HCT116 (cell line): ENCODE measurements around the gene KRTAP19-3. TPM values are rescaled to one million over a fixed set of nuclear protein-coding genes. Genes with fewer than 3 reads are reported as not detected.

Experiments used
- ATAC-seq: fragments of 200-7000 bp; cut with Tn5 transposase; 2 replicates; pipeline ENCODE4 v1.9.1; 2020; ENCODE audit warnings: mild to moderate bottlenecking, moderate library complexity
- BruUV-seq: library from RNA; stranded (reverse); fragments of 400-500 nt; replicated peaks from 2 replicates; lab custom pipeline; 2021; lab: Mats Ljungman, UMichigan
- CTCF ChIA-PET: fragments of 300-600 bp; sonication (Branson Sonifier 250); formaldehyde crosslinking; loops from one replicate; lab custom pipeline; 2021; ENCODE audit warnings: antibody characterized with exemption; lab: Charles Lee
- POLR2A ChIA-PET: fragments of 300-600, 350-600 bp; sonication (Branson Sonifier 250); formaldehyde crosslinking; loops from one replicate; lab custom pipeline; 2021; ENCODE audit warnings: antibody characterized with exemption; lab: Charles Lee
- RAD21 ChIA-PET, 2 experiments: fragments of 300-600 bp; sonication (Branson Sonifier 250); formaldehyde crosslinking; loops; one replicate each; lab custom pipeline; 2023; ENCODE audit warnings: low total read pairs in 2 of 2; ENCODE audit not compliant: uncharacterized antibody in 2 of 2, unreplicated experiment in 2 of 2, low non-redundant PET in 1 of 2; lab: Charles Lee
- DNase-seq: peaks from one replicate; pipeline ENCODE4 v3.0.0-alpha.2; 2010; ENCODE audit warnings: low read depth, low spot score
- H2AFZ ChIP-seq: fragments of 200-600 bp; shearing (Covaris generic), sonication (generic); 2 replicates; pipeline ENCODE4 v1.6.1; 2017; ENCODE audit warnings: low read depth, mixed run types, mixed read lengths, antibody characterized with exemption, low read length; ENCODE audit not compliant: poor library complexity, severe bottlenecking
- H3K27ac ChIP-seq: 2 replicates; pipeline ENCODE4 v1.5.1; 2012; ENCODE audit warnings: low read depth, low read length
- H3K27me3 ChIP-seq: fragments of 200-600 bp; sonication (generic); 2 replicates; pipeline ENCODE4 v1.6.1; 2016; ENCODE audit warnings: mixed run types, low read length, mixed read lengths; ENCODE audit not compliant: insufficient read depth
- H3K36me3 ChIP-seq, 2 experiments: fragments of 200-500 bp in 1 of 2; fragments of 200-600 bp in 1 of 2; sonication (Bioruptor generic) in 1 of 2; sonication (generic) in 1 of 2; 2 replicates each; pipeline versions ENCODE4 v1.5.1 to v1.6.1; 2014 to 2016; ENCODE audit warnings: low read length in 2 of 2, inconsistent platforms in 1 of 2, mixed read lengths in 1 of 2, mixed run types in 1 of 2; ENCODE audit not compliant: insufficient read depth in 2 of 2, control insufficient read depth in 1 of 2
- H3K4me1 ChIP-seq, 2 experiments: fragments of 200-600 bp in 1 of 2; sonication (generic) in 1 of 2; 2 replicates each; pipeline versions ENCODE4 v1.5.1 to v1.6.1; 2012 to 2017; ENCODE audit warnings: low read length in 2 of 2, inconsistent platforms in 1 of 2, mild to moderate bottlenecking in 1 of 2, mixed read lengths in 1 of 2, mixed run types in 1 of 2, moderate library complexity in 1 of 2; ENCODE audit not compliant: insufficient read depth in 2 of 2, control insufficient read depth in 1 of 2
- H3K4me2 ChIP-seq: fragments of 200-600 bp; sonication (generic); 2 replicates; pipeline ENCODE4 v1.6.1; 2017; ENCODE audit warnings: mixed run types, low read length, mixed read lengths
- H3K4me3 ChIP-seq, 2 experiments: fragments of 200-600 bp in 1 of 2; sonication (generic) in 1 of 2; replicated peaks in 1 of 2; 2 replicates each; pipeline ENCODE4 v1.5.1; 2011 to 2016; ENCODE audit warnings: low read length in 2 of 2, control low read depth in 1 of 2, low read depth in 1 of 2, mild to moderate bottlenecking in 1 of 2, mixed read lengths in 1 of 2, mixed run types in 1 of 2
- H3K79me2 ChIP-seq: fragments of 200-600 bp; sonication (generic); 2 replicates; pipeline ENCODE4 v1.6.1; 2017; ENCODE audit warnings: mild to moderate bottlenecking, mixed run types, low read length, moderate library complexity, mixed read lengths; ENCODE audit not compliant: insufficient read depth
- H3K9ac ChIP-seq: fragments of 200-600 bp; sonication (generic); 2 replicates; pipeline ENCODE4 v1.6.1; 2016; ENCODE audit warnings: low read length, mixed read lengths
- H3K9me2 ChIP-seq: fragments of 200-600 bp; sonication (generic), shearing (Covaris generic); 2 replicates; pipeline ENCODE4 v1.6.1; 2017; ENCODE audit warnings: mixed run types, mild to moderate bottlenecking, moderate library complexity; ENCODE audit not compliant: insufficient read depth
- H3K9me3 ChIP-seq, 2 experiments: fragments of 200-500 bp in 1 of 2; fragments of 200-600 bp in 1 of 2; sonication (Bioruptor generic) in 1 of 2; sonication (generic) in 1 of 2; 2 replicates each; pipeline ENCODE4 v1.6.1; 2014 to 2017; ENCODE audit warnings: low read length in 2 of 2, mixed read lengths in 2 of 2, inconsistent platforms in 1 of 2, low read depth in 1 of 2, mild to moderate bottlenecking in 1 of 2, mixed run types in 1 of 2, moderate library complexity in 1 of 2; ENCODE audit not compliant: control insufficient read depth in 1 of 2, insufficient read depth in 1 of 2
- H4K20me1 ChIP-seq: fragments of 200-600 bp; sonication (generic), shearing (Covaris generic); 2 replicates; pipeline ENCODE4 v1.6.1; 2017; ENCODE audit warnings: mixed run types, mild to moderate bottlenecking, moderate library complexity; ENCODE audit not compliant: insufficient read depth
- CBX3 ChIP-seq: IDR thresholded peaks from 2 replicates; pipeline ENCODE4 v1.6.1; 2012; ENCODE audit warnings: low read depth
- CEBPB ChIP-seq: IDR thresholded peaks from 2 replicates; pipeline ENCODE4 v1.6.1; 2012; ENCODE audit warnings: low read depth
- EGR1 ChIP-seq: IDR thresholded peaks from 2 replicates; pipeline ENCODE4 v1.6.1; 2012; ENCODE audit warnings: low read depth
- EZH2 ChIP-seq: fragments of 200-600 bp; sonication (generic); IDR thresholded peaks from 2 replicates; pipeline ENCODE4 v1.6.1; 2017; ENCODE audit warnings: antibody characterized with exemption, mixed run types
- EZH2phosphoT487 ChIP-seq: fragments of 200-600 bp; IDR thresholded peaks from 2 replicates; pipeline ENCODE4 v1.6.1; 2018; ENCODE audit warnings: antibody characterized with exemption, borderline replicate concordance
- POLR2A ChIP-seq: IDR thresholded peaks from 2 replicates; pipeline ENCODE4 v1.7.0; 2011; ENCODE audit warnings: borderline replicate concordance; ENCODE audit not compliant: insufficient read depth, insufficient read length; ENCODE audit errors: extremely low read depth
- POLR2AphosphoS5 ChIP-seq: IDR thresholded peaks from 2 replicates; pipeline ENCODE4 v1.6.1; 2011; ENCODE audit warnings: mild to moderate bottlenecking, low read depth, low read length, moderate library complexity
- RAD21 ChIP-seq: IDR thresholded peaks from 2 replicates; pipeline ENCODE4 v1.6.1; 2012; ENCODE audit warnings: low read depth, mild to moderate bottlenecking
- YY1 ChIP-seq: IDR thresholded peaks from 2 replicates; pipeline ENCODE4 v1.6.1; 2011; ENCODE audit warnings: low read length, low read depth, moderate library complexity, mild to moderate bottlenecking; ENCODE audit not compliant: insufficient replicate concordance; ENCODE audit errors: extremely low read depth
- ZBTB33 ChIP-seq: IDR thresholded peaks from 2 replicates; pipeline ENCODE4 v1.6.1; 2011; ENCODE audit warnings: mild to moderate bottlenecking, low read length, moderate library complexity; ENCODE audit not compliant: insufficient replicate concordance; ENCODE audit errors: extremely low read depth
- ZFX ChIP-seq: fragments of 450-650 bp; IDR thresholded peaks from 2 replicates; pipeline ENCODE4 v1.6.1; 2017
- intact Hi-C: fragments of 100-400 bp; cut with micrococcal nuclease; formaldehyde crosslinking; loops from 2 replicates; pipeline ENCODE4 v1.10.0; 2022
- total RNA-seq: library from RNA; stranded (reverse); gene quantifications from one replicate; pipeline ENCODE4 v1.2.1, GENCODE V29; 2021; ENCODE audit not compliant: unreplicated experiment
- TF ChIP-seq, protein P1 (sequence below): IDR thresholded peaks from 2 replicates; pipeline ENCODE4 v1.6.1; 2012; ENCODE audit warnings: low read depth

Gene KRTAP19-3
- total RNA-seq, 1 experiment from 2014 or later = not detected

GRCh38 chr21:30479259-30479658, 12.6 kb downstream of the KRTAP19-3 start:
- ChIA-PET POLR2A (no interaction called here), RAD21 (no interaction called here), CTCF (no interaction called here)
- H3K27me3 ChIP-seq = no peaks in the 10 kb centered on the region
- no peak overlapping the region for H3K27ac ChIP-seq
- H3K79me2 ChIP-seq = no peaks in the 10 kb centered on the region
- no peak for TF ChIP-seq EZH2phosphoT487
- no peak for TF ChIP-seq POLR2A
- no peak for TF ChIP-seq ZBTB33
- no peak for TF ChIP-seq RAD21
- TF ChIP-seq EGR1 = no peak
- no peak for TF ChIP-seq YY1
- no peak for TF ChIP-seq ZFX
- no peak for TF ChIP-seq POLR2AphosphoS5
- DNase-seq (no peak), ATAC-seq (no peak)
- intact Hi-C loops = no loop called here
- no peak overlapping the region for H3K9ac ChIP-seq
- BruUV-seq = no TSS peak
- no peak overlapping the region for H3K4me2 ChIP-seq
- peaks cover 0 to 13% of the 10 kb centered on the region in 2 experiments; a peak in 2 of 4 replicates for H3K9me3 ChIP-seq
- H4K20me1 ChIP-seq = no peaks in the 10 kb centered on the region
- no peaks in the 10 kb centered on the region for H3K36me3 ChIP-seq
- no peak overlapping the region for H3K4me3 ChIP-seq
- H3K4me1 ChIP-seq = no peaks in the 10 kb centered on the region
- no peaks in the 10 kb centered on the region for H3K9me2 ChIP-seq
- H2AFZ ChIP-seq = no peak overlapping the region

DNA sequence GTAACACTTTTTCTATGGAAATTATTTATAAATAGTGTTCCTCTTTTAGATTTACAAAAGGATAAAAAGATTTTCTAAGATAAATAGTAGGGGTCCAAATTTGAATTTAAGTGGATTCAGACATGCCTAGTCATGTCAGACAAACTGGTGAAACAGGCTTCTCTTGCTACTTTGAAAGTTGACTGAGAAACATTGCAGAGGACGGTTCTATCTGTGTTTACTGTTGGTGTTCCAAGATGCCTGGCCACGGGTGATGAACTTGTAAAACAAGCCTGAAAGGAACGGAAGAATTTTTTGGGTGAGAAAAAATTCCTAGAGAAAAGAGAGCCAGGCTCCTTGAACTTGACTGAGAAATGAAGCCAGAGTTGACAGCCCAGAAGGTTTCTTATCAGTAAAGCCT, 13.8 kb downstream of the KRTAP19-3 start:
- H3K9me3 ChIP-seq = peaks cover 0 to 21% of the 10 kb centered on the region in 2 experiments; a peak in 2 of 4 replicates
- TF ChIP-seq POLR2AphosphoS5 = no peak
- no peak for TF ChIP-seq CBX3
- TF ChIP-seq RAD21 = no peak
- no peak for TF ChIP-seq CEBPB
- no peak for TF ChIP-seq ZFX
- no peak for TF ChIP-seq EZH2
- TF ChIP-seq ZBTB33 = no peak
- TF ChIP-seq, protein P1, sequence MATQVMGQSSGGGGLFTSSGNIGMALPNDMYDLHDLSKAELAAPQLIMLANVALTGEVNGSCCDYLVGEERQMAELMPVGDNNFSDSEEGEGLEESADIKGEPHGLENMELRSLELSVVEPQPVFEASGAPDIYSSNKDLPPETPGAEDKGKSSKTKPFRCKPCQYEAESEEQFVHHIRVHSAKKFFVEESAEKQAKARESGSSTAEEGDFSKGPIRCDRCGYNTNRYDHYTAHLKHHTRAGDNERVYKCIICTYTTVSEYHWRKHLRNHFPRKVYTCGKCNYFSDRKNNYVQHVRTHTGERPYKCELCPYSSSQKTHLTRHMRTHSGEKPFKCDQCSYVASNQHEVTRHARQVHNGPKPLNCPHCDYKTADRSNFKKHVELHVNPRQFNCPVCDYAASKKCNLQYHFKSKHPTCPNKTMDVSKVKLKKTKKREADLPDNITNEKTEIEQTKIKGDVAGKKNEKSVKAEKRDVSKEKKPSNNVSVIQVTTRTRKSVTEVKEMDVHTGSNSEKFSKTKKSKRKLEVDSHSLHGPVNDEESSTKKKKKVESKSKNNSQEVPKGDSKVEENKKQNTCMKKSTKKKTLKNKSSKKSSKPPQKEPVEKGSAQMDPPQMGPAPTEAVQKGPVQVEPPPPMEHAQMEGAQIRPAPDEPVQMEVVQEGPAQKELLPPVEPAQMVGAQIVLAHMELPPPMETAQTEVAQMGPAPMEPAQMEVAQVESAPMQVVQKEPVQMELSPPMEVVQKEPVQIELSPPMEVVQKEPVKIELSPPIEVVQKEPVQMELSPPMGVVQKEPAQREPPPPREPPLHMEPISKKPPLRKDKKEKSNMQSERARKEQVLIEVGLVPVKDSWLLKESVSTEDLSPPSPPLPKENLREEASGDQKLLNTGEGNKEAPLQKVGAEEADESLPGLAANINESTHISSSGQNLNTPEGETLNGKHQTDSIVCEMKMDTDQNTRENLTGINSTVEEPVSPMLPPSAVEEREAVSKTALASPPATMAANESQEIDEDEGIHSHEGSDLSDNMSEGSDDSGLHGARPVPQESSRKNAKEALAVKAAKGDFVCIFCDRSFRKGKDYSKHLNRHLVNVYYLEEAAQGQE = no peak

More for the DNA sequence above, 13.8 kb downstream of the KRTAP19-3 start:
- Histone ChIP-seq H3K27me3 (no peaks in the 10 kb centered on the region), H3K36me3 (no peaks in the 10 kb centered on the region), H3K9ac (no peak overlapping the region), H3K4me1 (no peaks in the 10 kb centered on the region), H3K27ac (no peak overlapping the region), H3K79me2 (no peaks in the 10 kb centered on the region), H2AFZ (no peak overlapping the region), H4K20me1 (no peaks in the 10 kb centered on the region), H3K4me2 (no peak overlapping the region), H3K9me2 (no peaks in the 10 kb centered on the region), H3K4me3 (no peak overlapping the region)
- DNase-seq = no peak
- ChIA-PET POLR2A (no interaction called here), CTCF (no interaction called here), RAD21 (no interaction called here)
- intact Hi-C loops = no loop called here
- no TSS peak for BruUV-seq
- no peak for ATAC-seq
